ENCODE data around the gene PTPRN2. TPM values are rescaled to one million over a fixed set of nuclear protein-coding genes. Genes with fewer than 3 reads are reported as not detected.

PTPRN2 gene
- total and polyA plus RNA-seq, 2 of the 8 experiments (the other 6 are each of a cell fraction or from before 2014, with no cell fraction given): 2.6 to 4.5 TPM

DNA sequence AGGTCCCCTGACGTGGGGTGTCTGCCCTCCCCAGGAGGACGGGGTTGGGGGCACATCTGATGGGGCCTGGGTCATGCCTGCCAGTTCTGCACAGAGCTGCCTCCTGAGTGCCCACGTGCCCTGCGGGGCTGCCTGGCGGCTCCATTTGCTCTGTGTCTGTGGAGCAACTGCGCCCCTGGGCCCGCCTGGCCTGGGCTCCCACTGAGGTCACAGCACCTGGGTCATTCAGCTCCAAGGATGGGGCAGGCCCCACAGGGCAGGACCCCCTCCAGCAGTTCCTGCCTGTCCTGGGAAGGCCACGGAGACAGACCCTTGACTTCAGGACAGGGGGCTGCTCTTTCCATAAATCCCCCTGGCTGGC, 590.6 kb downstream of the PTPRN2 start:
- H2BK15ac ChIP-seq (ENCODE audit: low read length): no peak overlapping the region
- H3K23ac ChIP-seq (ENCODE audit: insufficient read length): no peak overlapping the region
- no peak overlapping the region for H2BK120ac ChIP-seq (replicated peaks; ENCODE audit: low read depth, low read length)
- no peaks in the 10 kb centered on the region for H3K23me2 ChIP-seq (ENCODE audit: low read depth, low read length)
- no peaks in the 10 kb centered on the region for H3K79me1 ChIP-seq (ENCODE audit: low read depth, low read length)
- TF ChIP-seq ATF3 (IDR thresholded peaks at IDR 0.05; ENCODE audit: insufficient read depth, low read depth, low read length): no peak
- no peak for TF ChIP-seq TEAD4 (IDR thresholded peaks at IDR 0.05; ENCODE audit: low read depth, low read length)
- peak overlapping the region; percentile 63; the same call in 1 of the 2 replicates for H2BK12ac ChIP-seq (ENCODE audit: low read depth, low read length)
- no peak overlapping the region for H2AFZ ChIP-seq (ENCODE audit: low read length)
- peaks cover 0 to 13% (median 2%) of the 10 kb centered on the region in 4 experiments; a peak in 2 of 7 replicates for H3K4me1 ChIP-seq (replicated peaks in 1 of 4; ENCODE audit: control insufficient read depth in 3 of 4, insufficient read depth in 4 of 4, low read length in 3 of 4)
- 0 out of 2 replicates have a peak overlapping the region, but pooled peaks have one; percentile 13 for H2BK20ac ChIP-seq (ENCODE audit: low read length)
- peak overlapping the region; percentile 53; the same call in 1 of the 2 replicates for H2AK5ac ChIP-seq (ENCODE audit: low read depth, low read length)
- H4K20me1 ChIP-seq (replicated peaks in 1 of 2; ENCODE audit: control insufficient read depth in 1 of 2, insufficient read depth in 2 of 2, low read length in 2 of 2): no peaks in the 10 kb centered on the region
- no peak overlapping the region for H4K91ac ChIP-seq (replicated peaks; ENCODE audit: insufficient read length, low read length)
- H3K79me2 ChIP-seq (ENCODE audit: control insufficient read depth in 1 of 2, insufficient read depth in 2 of 2, low read length in 2 of 2): no peaks in the 10 kb centered on the region
- H2BK5ac ChIP-seq (ENCODE audit: low read depth, low read length): no peak overlapping the region
- no peak overlapping the region for H4K5ac ChIP-seq (ENCODE audit: insufficient read length, low read depth, low read length)
- ChIA-PET CTCF (ENCODE audit: partially characterized antibody) (interaction anchor here (1.2 kb wide), 1 partner anchor 91 kb away, joined by 3 read pairs; no protein-coding TSS in a partner anchor), POLR2A (ENCODE audit: partially characterized antibody) (no interaction called here)
- FAIRE-seq (no peak), DNase-seq (ENCODE audit: low read depth in 1 of 2, low spot score in 2 of 2) (no peak)
- no peak overlapping the region for H3K9ac ChIP-seq (replicated peaks in 1 of 4; ENCODE audit: extremely low read depth in 1 of 4, low read depth in 3 of 4, low read length in 3 of 4)
- H4K8ac ChIP-seq (ENCODE audit: extremely low read depth, insufficient read depth, low read length): no peak overlapping the region; the same call in none of the 2 replicates
- no peak overlapping the region for H3K4ac ChIP-seq (replicated peaks; ENCODE audit: insufficient read length, low read depth, low read length)
- WGBS, 2 experiments (ENCODE audit: extremely low coverage in 1 of 2, insufficient coverage in 1 of 2, insufficient read length in 1 of 2, insufficient replicate concordance in 2 of 2, low coverage in 1 of 2, low lambda C conversion rate in 2 of 2, missing lambda C conversion rate in 1 of 2): 87% methylated on average over 7 of the region's 8 CpGs; no CpG with 5 or more reads in 1 of the 2 experiments
- 0 out of 4 replicates have a peak, but pooled peaks cover 0 to 2% of the 10 kb centered on the region in 2 experiments for H3K9me3 ChIP-seq (ENCODE audit: insufficient read depth in 2 of 2, low read depth in 1 of 2, low read length in 1 of 2)
- no peak overlapping the region for H3K56ac ChIP-seq (replicated peaks; ENCODE audit: insufficient read length, low read depth, low read length)
- no peak overlapping the region for H3K4me2 ChIP-seq (ENCODE audit: insufficient read depth in 1 of 2, low read depth in 2 of 2, low read length in 2 of 2)
- no peak overlapping the region for H3K4me3 ChIP-seq (ENCODE audit: extremely low read depth in 1 of 4, insufficient read depth in 2 of 4, low read depth in 3 of 4, low read length in 4 of 4)
- H3K18ac ChIP-seq (ENCODE audit: extremely low read depth, low read length): 0 out of 2 replicates have a peak overlapping the region, but pooled peaks have one; percentile 2
- no peak overlapping the region for H3K27ac ChIP-seq (ENCODE audit: low read depth, low read length)
- no peaks in the 10 kb centered on the region for H3K36me3 ChIP-seq (ENCODE audit: control insufficient read depth in 2 of 4, insufficient read depth in 4 of 4, low read length in 3 of 4)
- H3K14ac ChIP-seq (ENCODE audit: insufficient read length): no peak overlapping the region
- no peaks in the 10 kb centered on the region for H3K27me3 ChIP-seq (replicated peaks in 1 of 4; ENCODE audit: control insufficient read depth in 3 of 4, extremely low read depth in 1 of 4, insufficient read depth in 3 of 4, low read length in 3 of 4)

Data from H1 (cell line).